NCI-H446 (cell line): ENCODE measurements around the gene CCSAP.

Experiments used
- DNase-seq, 2 experiments: peaks; one replicate each; lab custom pipeline; 2025; lab: John Stamatoyannopoulos, UW

Gene CCSAP

GRCh38 chr1:229286099-229286766 lies 56.6 kb downstream of the CCSAP start:
- no peak for DNase-seq

- DNase-seq = no peak
Observed at GRCh38 chr1:229285440-229285839, 57.4 kb downstream of the CCSAP start.

- DNase-seq = no peak
Observed at GRCh38 chr1:229284887-229285286, 58.0 kb downstream of the CCSAP start.

GRCh38 chr1:229283183-229283611 lies 59.6 kb downstream of the CCSAP start:
- DNase-seq = no peak

- no peak for DNase-seq
Observed at GRCh38 chr1:229282295-229282823, 60.5 kb downstream of the CCSAP start.

GRCh38 chr1:229281339-229281926 lies 61.4 kb downstream of the CCSAP start:
- DNase-seq = no peak

GRCh38 chr1:229280921-229281320 lies 61.9 kb downstream of the CCSAP start:
- no peak for DNase-seq

GRCh38 chr1:229280037-229280828 lies 62.6 kb downstream of the CCSAP start:
- DNase-seq = no peak

GRCh38 chr1:229279242-229279641 lies 63.6 kb downstream of the CCSAP start:
- no peak for DNase-seq

GRCh38 chr1:229278120-229278741 lies 64.6 kb downstream of the CCSAP start:
- no peak for DNase-seq

- DNase-seq = no peak
Observed at GRCh38 chr1:229275005-229275404, 67.8 kb downstream of the CCSAP start.

- DNase-seq = no peak
Observed at GRCh38 chr1:229273507-229274232, 69.2 kb downstream of the CCSAP start.

GRCh38 chr1:229272164-229273158 lies 70.4 kb downstream of the CCSAP start:
- DNase-seq = peak; percentile 23 to 54

- peak in 1 of 2 experiments; percentile 11 for DNase-seq
Observed at GRCh38 chr1:229271448-229272159, 71.2 kb downstream of the CCSAP start.
